Type B pancreatic cell (in vitro differentiated cells): Measurements from ENCODE around the gene CBFA2T3. TPM values are rescaled to one million over a fixed set of nuclear protein-coding genes. Genes with fewer than 3 reads are reported as not detected.
A peak's percentile ranks its signal among the peaks of the same experiment; 100 is the strongest.

Experiments used
- DNase-seq: peaks from one replicate; pipeline ENCODE4 v3.0.0; 2021; ENCODE audit warnings: mixed read lengths; ENCODE audit not compliant: unreplicated experiment; ENCODE audit errors: extremely low spot score
- H3K27ac Mint-ChIP-seq: 2 replicates; pipeline ENCODE4 v1.8.0; 2021; ENCODE audit warnings: mild to moderate bottlenecking, mixed read lengths
- H3K27me3 Mint-ChIP-seq: 2 replicates; pipeline ENCODE4 v1.8.0; 2021; ENCODE audit warnings: mixed read lengths
- H3K36me3 Mint-ChIP-seq: 2 replicates; pipeline ENCODE4 v1.8.0; 2021; ENCODE audit warnings: mixed read lengths
- H3K4me1 Mint-ChIP-seq: one replicate; pipeline ENCODE4 v1.8.0; 2021; ENCODE audit warnings: mixed read lengths; ENCODE audit not compliant: unreplicated experiment
- H3K4me3 Mint-ChIP-seq: 2 replicates; pipeline ENCODE4 v1.8.0; 2021; ENCODE audit warnings: mild to moderate bottlenecking, mixed read lengths
- H3K9me3 Mint-ChIP-seq: 2 replicates; pipeline ENCODE4 v1.8.0; 2021; ENCODE audit warnings: mixed read lengths
- total RNA-seq: library from RNA; stranded (reverse); gene quantifications from 2 replicates; pipeline ENCODE4 v1.2.1, GENCODE V29; 2021; ENCODE audit warnings: low replicate concordance
- TF ChIP-seq, protein P1 (sequence below): fragments of 200-600 bp; sonication (generic); conservative IDR thresholded peaks from 2 replicates; pipeline ENCODE4 v1.5.0; 2021; ENCODE audit warnings: antibody characterized with exemption, mild to moderate bottlenecking

The CBFA2T3 gene
- total RNA-seq, 1 donor from 2014 or later = 8.9 TPM

DNA sequence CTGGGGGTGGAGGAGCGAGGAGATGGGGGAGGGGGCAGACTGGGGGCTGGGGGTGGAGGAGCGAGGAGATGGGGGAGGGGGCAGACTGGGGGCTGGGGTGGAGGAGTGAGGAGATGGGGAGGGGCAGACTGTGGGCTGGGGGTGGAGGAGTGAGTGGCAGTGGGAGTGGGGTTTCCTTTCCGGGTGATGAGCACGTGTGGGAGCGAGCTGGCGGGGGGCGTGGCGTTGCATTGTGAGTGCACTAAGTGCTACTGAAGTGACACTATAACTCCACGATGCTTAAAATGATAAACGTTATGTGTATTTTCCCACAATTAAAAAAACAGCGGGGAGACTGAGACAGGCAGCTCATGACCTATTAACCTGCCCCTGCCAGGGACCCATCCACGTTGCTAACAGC lies 46.3 kb downstream of the CBFA2T3 start:
- H3K36me3 Mint-ChIP-seq = no peaks in the 10 kb centered on the region
- H3K4me1 Mint-ChIP-seq = peaks cover 15% of the 10 kb centered on the region
- no peaks in the 10 kb centered on the region for H3K9me3 Mint-ChIP-seq
- no peak for DNase-seq
- no peak overlapping the region for H3K27ac Mint-ChIP-seq
- no peak overlapping the region for H3K4me3 Mint-ChIP-seq
- no peaks in the 10 kb centered on the region for H3K27me3 Mint-ChIP-seq
- TF ChIP-seq, protein P1, sequence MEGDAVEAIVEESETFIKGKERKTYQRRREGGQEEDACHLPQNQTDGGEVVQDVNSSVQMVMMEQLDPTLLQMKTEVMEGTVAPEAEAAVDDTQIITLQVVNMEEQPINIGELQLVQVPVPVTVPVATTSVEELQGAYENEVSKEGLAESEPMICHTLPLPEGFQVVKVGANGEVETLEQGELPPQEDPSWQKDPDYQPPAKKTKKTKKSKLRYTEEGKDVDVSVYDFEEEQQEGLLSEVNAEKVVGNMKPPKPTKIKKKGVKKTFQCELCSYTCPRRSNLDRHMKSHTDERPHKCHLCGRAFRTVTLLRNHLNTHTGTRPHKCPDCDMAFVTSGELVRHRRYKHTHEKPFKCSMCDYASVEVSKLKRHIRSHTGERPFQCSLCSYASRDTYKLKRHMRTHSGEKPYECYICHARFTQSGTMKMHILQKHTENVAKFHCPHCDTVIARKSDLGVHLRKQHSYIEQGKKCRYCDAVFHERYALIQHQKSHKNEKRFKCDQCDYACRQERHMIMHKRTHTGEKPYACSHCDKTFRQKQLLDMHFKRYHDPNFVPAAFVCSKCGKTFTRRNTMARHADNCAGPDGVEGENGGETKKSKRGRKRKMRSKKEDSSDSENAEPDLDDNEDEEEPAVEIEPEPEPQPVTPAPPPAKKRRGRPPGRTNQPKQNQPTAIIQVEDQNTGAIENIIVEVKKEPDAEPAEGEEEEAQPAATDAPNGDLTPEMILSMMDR = no peak

DNA sequence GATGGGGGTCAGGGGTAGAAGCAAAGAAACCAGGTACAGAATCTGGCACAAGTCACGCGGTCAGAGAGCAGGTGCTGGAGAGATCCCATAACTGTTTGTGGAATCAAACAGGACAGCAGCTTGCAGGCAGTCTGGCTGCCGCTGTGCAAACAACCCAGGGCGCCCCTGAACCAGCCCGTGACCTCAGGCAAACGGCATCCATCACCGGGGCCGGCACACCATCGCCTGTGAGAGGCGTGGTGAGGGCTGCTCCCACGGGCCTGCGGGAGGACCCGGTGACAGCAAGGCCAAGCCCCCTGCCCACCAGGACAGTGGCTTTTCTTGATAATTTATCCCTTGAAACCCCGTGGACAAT lies 47.9 kb downstream of the CBFA2T3 start:
- no peak for DNase-seq
- no peak overlapping the region for H3K27ac Mint-ChIP-seq
- no peaks in the 10 kb centered on the region for H3K36me3 Mint-ChIP-seq
- H3K9me3 Mint-ChIP-seq = no peaks in the 10 kb centered on the region
- no peaks in the 10 kb centered on the region for H3K27me3 Mint-ChIP-seq
- TF ChIP-seq, protein P1 = no peak
- peaks cover 15% of the 10 kb centered on the region for H3K4me1 Mint-ChIP-seq
- H3K4me3 Mint-ChIP-seq = no peak overlapping the region

DNA sequence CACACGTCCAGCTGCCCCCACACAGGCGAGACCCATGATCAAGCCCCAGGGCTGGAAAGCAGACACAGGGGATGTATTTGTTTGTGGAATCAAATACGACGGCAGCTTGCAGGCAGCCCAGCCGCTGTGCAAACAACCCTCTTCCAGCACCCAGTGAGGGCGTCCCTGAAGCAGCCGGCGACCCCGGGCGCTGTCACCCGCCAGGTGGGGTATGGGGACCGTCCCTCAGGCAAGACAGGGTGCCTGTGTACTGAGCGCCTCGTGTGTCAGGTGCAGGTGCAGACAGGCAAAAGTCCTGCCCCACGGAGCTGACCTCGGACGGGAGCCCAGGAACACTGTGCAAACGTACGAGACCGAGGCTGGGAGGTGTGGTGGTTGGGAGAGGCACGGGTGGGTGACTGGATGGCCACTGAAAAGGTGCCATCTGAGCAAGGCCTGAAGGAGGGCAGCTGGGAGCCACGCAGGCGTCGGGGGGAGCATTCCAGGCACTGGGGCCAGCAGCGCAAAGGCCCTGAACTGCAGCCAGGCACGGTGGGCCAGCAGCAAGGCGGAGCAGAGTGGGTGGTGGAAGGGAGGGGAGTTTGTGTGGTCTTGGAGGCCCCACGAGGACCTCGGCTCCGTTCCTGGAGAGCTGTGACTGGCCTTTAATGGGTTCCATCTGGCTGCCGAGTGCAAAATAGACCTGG lies 48.5 kb downstream of the CBFA2T3 start:
- Mint-ChIP-seq H3K36me3 (no peaks in the 10 kb centered on the region), H3K27me3 (no peaks in the 10 kb centered on the region), H3K9me3 (no peaks in the 10 kb centered on the region), H3K4me3 (no peak overlapping the region), H3K4me1 (peaks cover 15% of the 10 kb centered on the region), H3K27ac (no peak overlapping the region)
- TF ChIP-seq, protein P1 = no peak
- DNase-seq = no peak

DNA sequence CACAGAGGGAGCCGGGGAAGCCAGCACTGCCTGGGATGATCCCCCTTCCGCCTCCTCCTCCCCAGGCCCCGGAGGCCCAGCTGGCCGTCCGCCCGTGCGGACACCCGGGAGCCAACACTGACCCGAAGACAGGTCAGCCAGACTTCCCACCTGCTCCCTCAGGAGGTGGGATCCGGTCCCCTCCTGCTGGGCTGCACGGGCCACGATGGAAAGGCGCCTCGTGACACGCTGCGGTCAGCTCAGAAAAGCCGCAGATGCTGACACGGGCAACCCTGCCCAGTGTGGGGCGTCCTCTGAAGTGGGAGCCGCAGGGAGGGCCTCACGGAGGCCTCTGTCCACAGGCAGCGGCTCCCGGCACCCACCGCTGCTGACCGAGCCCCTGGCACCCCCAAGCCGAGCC lies 49.3 kb downstream of the CBFA2T3 start:
- Mint-ChIP-seq H3K27me3 (no peaks in the 10 kb centered on the region), H3K27ac (no peak overlapping the region), H3K4me3 (no peak overlapping the region), H3K4me1 (peaks cover 15% of the 10 kb centered on the region), H3K9me3 (no peaks in the 10 kb centered on the region), H3K36me3 (no peaks in the 10 kb centered on the region)
- TF ChIP-seq, protein P1 = no peak
- no peak for DNase-seq

DNA sequence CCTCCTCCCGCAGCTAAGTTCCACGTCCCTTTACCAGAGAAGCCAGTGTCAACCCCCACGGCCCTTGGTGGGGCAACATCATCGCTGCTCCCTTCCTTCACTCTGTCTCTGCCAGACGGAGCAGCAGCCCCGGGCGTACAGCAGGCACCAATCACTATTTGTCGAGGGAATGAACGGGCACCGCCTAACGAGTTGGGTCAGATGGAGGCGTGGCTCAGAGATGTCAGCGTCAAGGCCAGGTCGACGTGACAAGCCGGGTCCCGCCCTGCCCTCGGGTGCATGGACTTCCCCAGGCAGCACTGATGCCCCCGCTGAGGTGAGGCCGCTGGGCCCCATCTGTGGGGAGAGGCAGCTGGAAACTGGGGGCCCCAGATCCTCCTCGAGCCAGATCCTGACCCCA lies 50.0 kb downstream of the CBFA2T3 start:
- no peak for DNase-seq
- Mint-ChIP-seq H3K27ac (peak overlapping the region; percentile 56), H3K9me3 (no peaks in the 10 kb centered on the region), H3K27me3 (no peaks in the 10 kb centered on the region), H3K4me3 (peak overlapping the region; percentile 70), H3K4me1 (peaks cover 15% of the 10 kb centered on the region), H3K36me3 (no peaks in the 10 kb centered on the region)
- TF ChIP-seq, protein P1 = no peak
